ENCODE results near the gene PROZ. TPM values are rescaled to one million over a fixed set of nuclear protein-coding genes. Genes with fewer than 3 reads are reported as not detected.

PROZ gene
- total RNA-seq, 2 donors from 2014 or later, result not detected

GRCh38 chr13:113116206-113116800 is 42.1 kb upstream of the PROZ start:
- H3K9me3 ChIP-seq (ENCODE audit: control insufficient read depth, low read length, poor library complexity, severe bottlenecking), result no peaks in the 10 kb centered on the region
- Mint-ChIP-seq H3K27ac (no peak overlapping the region), H3K4me3 (no peak overlapping the region), H3K27me3 (peaks cover 18% of the 10 kb centered on the region), H3K4me1 (no peaks in the 10 kb centered on the region), H3K36me3 (ENCODE audit: low read depth) (no peaks in the 10 kb centered on the region)
- DNase-seq (no peak), ATAC-seq (no peak)

- no peak for ATAC-seq
- no peaks in the 10 kb centered on the region for H3K4me1 Mint-ChIP-seq
- H3K36me3 Mint-ChIP-seq (ENCODE audit: low read depth), result no peaks in the 10 kb centered on the region
- H3K27ac Mint-ChIP-seq, result no peak overlapping the region
- no peak for DNase-seq
- no peaks in the 10 kb centered on the region for H3K9me3 ChIP-seq (ENCODE audit: control insufficient read depth, low read length, poor library complexity, severe bottlenecking)
- peaks cover 23% of the 10 kb centered on the region for H3K27me3 Mint-ChIP-seq
- H3K4me3 Mint-ChIP-seq, result no peak overlapping the region
Measured at GRCh38 chr13:113116871-113117271, 41.6 kb upstream of the PROZ start.

GRCh38 chr13:113117335-113117872 is 41.0 kb upstream of the PROZ start:
- H3K4me1 Mint-ChIP-seq, result no peaks in the 10 kb centered on the region
- peaks cover 23% of the 10 kb centered on the region for H3K27me3 Mint-ChIP-seq
- DNase-seq, result no peak

GRCh38 chr13:113117911-113118260 is 40.6 kb upstream of the PROZ start:
- Mint-ChIP-seq H3K27me3 (peaks cover 28% of the 10 kb centered on the region), H3K27ac (no peak overlapping the region), H3K36me3 (ENCODE audit: low read depth) (no peaks in the 10 kb centered on the region), H3K4me3 (no peak overlapping the region), H3K4me1 (no peaks in the 10 kb centered on the region)
- no peak for DNase-seq
- no peaks in the 10 kb centered on the region for H3K9me3 ChIP-seq (ENCODE audit: control insufficient read depth, low read length, poor library complexity, severe bottlenecking)
- no peak for ATAC-seq

More at GRCh38 chr13:113117335-113117872, 41.0 kb upstream of the PROZ start:
- H3K36me3 Mint-ChIP-seq (ENCODE audit: low read depth), result no peaks in the 10 kb centered on the region
- H3K9me3 ChIP-seq (ENCODE audit: control insufficient read depth, low read length, poor library complexity, severe bottlenecking), result no peaks in the 10 kb centered on the region
- ATAC-seq, result no peak
- H3K27ac Mint-ChIP-seq, result no peak overlapping the region
- H3K4me3 Mint-ChIP-seq, result no peak overlapping the region

- peaks cover 2% of the 10 kb centered on the region for H3K36me3 Mint-ChIP-seq (ENCODE audit: low read depth)
- ATAC-seq (no peak), DNase-seq (no peak)
- no peak overlapping the region for H3K27ac Mint-ChIP-seq
- no peak overlapping the region for H3K4me3 Mint-ChIP-seq
- H3K27me3 Mint-ChIP-seq, result peaks cover 30% of the 10 kb centered on the region
- no peaks in the 10 kb centered on the region for H3K4me1 Mint-ChIP-seq
- H3K9me3 ChIP-seq (ENCODE audit: control insufficient read depth, low read length, poor library complexity, severe bottlenecking), result no peaks in the 10 kb centered on the region
Measured at GRCh38 chr13:113118261-113119021, 40.0 kb upstream of the PROZ start.

GRCh38 chr13:113119166-113119821 is 39.2 kb upstream of the PROZ start:
- H3K4me3 Mint-ChIP-seq, result no peak overlapping the region

GRCh38 chr13:113119822-113120189 is 38.6 kb upstream of the PROZ start:
- Mint-ChIP-seq H3K27me3 (peaks cover 30% of the 10 kb centered on the region), H3K4me3 (no peak overlapping the region), H3K4me1 (no peaks in the 10 kb centered on the region), H3K27ac (no peak overlapping the region), H3K36me3 (ENCODE audit: low read depth) (peaks cover 2% of the 10 kb centered on the region)
- H3K9me3 ChIP-seq (ENCODE audit: control insufficient read depth, low read length, poor library complexity, severe bottlenecking), result no peaks in the 10 kb centered on the region
- no peak for ATAC-seq
- DNase-seq, result no peak

More at GRCh38 chr13:113119166-113119821, 39.2 kb upstream of the PROZ start:
- no peak overlapping the region for H3K27ac Mint-ChIP-seq
- ATAC-seq, result no peak
- no peaks in the 10 kb centered on the region for H3K4me1 Mint-ChIP-seq
- no peak for DNase-seq
- no peaks in the 10 kb centered on the region for H3K9me3 ChIP-seq (ENCODE audit: control insufficient read depth, low read length, poor library complexity, severe bottlenecking)
- H3K27me3 Mint-ChIP-seq, result peaks cover 30% of the 10 kb centered on the region
- H3K36me3 Mint-ChIP-seq (ENCODE audit: low read depth), result peaks cover 2% of the 10 kb centered on the region

- H3K27ac Mint-ChIP-seq, result no peak overlapping the region
- no peaks in the 10 kb centered on the region for H3K4me1 Mint-ChIP-seq
- DNase-seq (no peak), ATAC-seq (no peak)
- no peak overlapping the region for H3K4me3 Mint-ChIP-seq
- H3K27me3 Mint-ChIP-seq, result peaks cover 33% of the 10 kb centered on the region
- H3K36me3 Mint-ChIP-seq (ENCODE audit: low read depth), result peaks cover 2% of the 10 kb centered on the region
- no peaks in the 10 kb centered on the region for H3K9me3 ChIP-seq (ENCODE audit: control insufficient read depth, low read length, poor library complexity, severe bottlenecking)
Measured at GRCh38 chr13:113120300-113121182, 37.9 kb upstream of the PROZ start.

GRCh38 chr13:113121183-113121927 is 37.1 kb upstream of the PROZ start:
- H3K9me3 ChIP-seq (ENCODE audit: control insufficient read depth, low read length, poor library complexity, severe bottlenecking), result no peaks in the 10 kb centered on the region
- Mint-ChIP-seq H3K4me1 (no peaks in the 10 kb centered on the region), H3K36me3 (ENCODE audit: low read depth) (peaks cover 4% of the 10 kb centered on the region), H3K27ac (no peak overlapping the region), H3K27me3 (peaks cover 41% of the 10 kb centered on the region), H3K4me3 (no peak overlapping the region)
- ATAC-seq (no peak), DNase-seq (no peak)

- Mint-ChIP-seq H3K27me3 (peaks cover 42% of the 10 kb centered on the region), H3K4me3 (no peak overlapping the region), H3K27ac (no peak overlapping the region), H3K36me3 (ENCODE audit: low read depth) (peaks cover 4% of the 10 kb centered on the region), H3K4me1 (no peaks in the 10 kb centered on the region)
- DNase-seq, result no peak
- ATAC-seq, result no peak
- H3K9me3 ChIP-seq (ENCODE audit: control insufficient read depth, low read length, poor library complexity, severe bottlenecking), result no peaks in the 10 kb centered on the region
Measured at GRCh38 chr13:113121928-113122471, 36.4 kb upstream of the PROZ start.

- Mint-ChIP-seq H3K36me3 (ENCODE audit: low read depth) (peaks cover 7% of the 10 kb centered on the region), H3K4me1 (peaks cover 4% of the 10 kb centered on the region), H3K4me3 (no peak within 1 kb of the TSS), H3K27me3 (peaks cover 48% of the 10 kb centered on the region), H3K27ac (no peak within 1 kb of the TSS)
- H3K9me3 ChIP-seq (ENCODE audit: control insufficient read depth, low read length, poor library complexity, severe bottlenecking), result no peaks in the 10 kb centered on the region
- DNase-seq (no peak), ATAC-seq (no peak)
Measured at GRCh38 chr13:113122550-113123225, 35.8 kb upstream of the PROZ start, which contains the start of gene F10. Gene F10, plus strand, starts transcription at chr13:113122799. Its CDS starts 57 bp downstream, at chr13:113122856.

All from T-helper 17 cell (primary cell).